HepG2 (cell line): ENCODE measurements around the gene PERP. TPM values are rescaled to one million over a fixed set of nuclear protein-coding genes. Genes with fewer than 3 reads are reported as not detected.
A peak's percentile ranks its signal among the peaks of the same experiment; 100 is the strongest.

Source experiments
- ATAC-seq: fragments of 200-7000 bp; cut with Tn5 transposase; 3 replicates; pipeline ENCODE4 v1.9.1; 2020; ENCODE audit warnings: mild to moderate bottlenecking, moderate library complexity
- BruUV-seq: library from RNA; stranded (reverse); fragments of 400-500 nt; replicated peaks from 2 replicates; lab custom pipeline; 2021; lab: Mats Ljungman, UMichigan
- CTCF ChIA-PET: fragments of 300-600 bp; formaldehyde crosslinking; extraction: SDS; loops from one replicate; lab custom pipeline; 2021; ENCODE audit warnings: low total read pairs, inconsistent platforms, low intra/inter-chr PET ratio; lab: Yijun Ruan, JAX
- POLR2A ChIA-PET: fragments of 350-600 bp; sonication (Branson Sonifier 250); formaldehyde crosslinking; loops from one replicate; lab custom pipeline; 2020; ENCODE audit warnings: antibody characterized with exemption, inconsistent platforms; lab: Yijun Ruan, JAX
- DNase-seq: peaks from one replicate; pipeline ENCODE4 v3.0.0-alpha.2; 2015; ENCODE audit warnings: low spot score
- FAIRE-seq: peaks from 3 replicates; lab custom pipeline; 2011; peaks lifted over from hg19 to GRCh38; lab: Jason Lieb, UNC
- H2AFZ ChIP-seq: one replicate; pipeline ENCODE4 v1.6.1; 2011; ENCODE audit warnings: low read length, inconsistent platforms
- H3K27ac ChIP-seq: fragments of 300-600 bp; 3 replicates; pipeline ENCODE4 v1.8.0; 2011; ENCODE audit warnings: mixed run types, mild to moderate bottlenecking, mixed read lengths, low read length, inconsistent platforms; ENCODE audit not compliant: insufficient read depth; ENCODE audit errors: extremely low read length
- H3K27me3 ChIP-seq, 2 experiments: fragments of 200-600 bp in 1 of 2; 2 replicates in 1 of 2; 3 replicates in 1 of 2; pipeline versions ENCODE4 v1.6.0 to v1.8.0; 2011; ENCODE audit warnings: low read length in 2 of 2, mild to moderate bottlenecking in 2 of 2, moderate library complexity in 2 of 2, inconsistent platforms in 1 of 2; ENCODE audit not compliant: insufficient read depth in 2 of 2, control insufficient read depth in 1 of 2
- H3K36me3 ChIP-seq, 2 experiments: fragments of 200-600 bp in 1 of 2; replicated peaks in 1 of 2; 2 replicates in 1 of 2; 3 replicates in 1 of 2; pipeline versions ENCODE4 v1.5.1 to v1.8.0; 2011; ENCODE audit warnings: low read length in 2 of 2, inconsistent platforms in 1 of 2; ENCODE audit not compliant: insufficient read depth in 2 of 2, control insufficient read depth in 1 of 2
- H3K4me1 ChIP-seq: 2 replicates; pipeline ENCODE4 v1.5.1; 2012; ENCODE audit warnings: low read length, inconsistent platforms; ENCODE audit not compliant: insufficient read depth
- H3K4me2 ChIP-seq: 2 replicates; pipeline ENCODE4 v1.6.0; 2011; ENCODE audit warnings: low read depth, low read length, inconsistent platforms
- H3K4me3 ChIP-seq, 3 experiments: fragments of 200-600 bp in 1 of 3; sonication (generic), shearing (Covaris generic) in 1 of 3; replicated peaks in 1 of 3; 2 replicates each; pipeline ENCODE4 v1.5.1; 2011 to 2016; ENCODE audit warnings: low read length in 3 of 3, inconsistent platforms in 2 of 3, low read depth in 2 of 3, mild to moderate bottlenecking in 2 of 3, control low read depth in 1 of 3, mixed read lengths in 1 of 3; ENCODE audit not compliant: insufficient read depth in 1 of 3
- H3K79me2 ChIP-seq: one replicate; pipeline ENCODE4 v1.6.1; 2011; ENCODE audit warnings: low read length, inconsistent platforms; ENCODE audit not compliant: insufficient read depth
- H3K9ac ChIP-seq: 2 replicates; pipeline ENCODE4 v1.6.0; 2011; ENCODE audit warnings: mild to moderate bottlenecking, low read depth, low read length, inconsistent platforms; ENCODE audit not compliant: insufficient read depth
- H3K9me3 ChIP-seq: 2 replicates; pipeline ENCODE4 v1.5.1; 2012; ENCODE audit warnings: mild to moderate bottlenecking, low read length
- H4K20me1 ChIP-seq: 2 replicates; pipeline ENCODE4 v1.6.0; 2011; ENCODE audit warnings: inconsistent platforms, mild to moderate bottlenecking, low read length, moderate library complexity; ENCODE audit not compliant: insufficient read depth
- ATF1 ChIP-seq: IDR thresholded peaks from 2 replicates; pipeline ENCODE4 v1.6.1; 2016; ENCODE audit warnings: mild to moderate bottlenecking, control low read depth
- ATF4 ChIP-seq, 2 experiments: fragments of 450-650 bp in 1 of 2; sonication (generic) in 1 of 2; formaldehyde crosslinking; IDR thresholded peaks; 2 replicates each; pipeline versions ENCODE4 v1.5.0 to v1.8.0; 2020 to 2022; ENCODE audit warnings: mild to moderate bottlenecking in 1 of 2, missing genetic modification reagents in 1 of 2
- CCDC6 ChIP-seq: sonication (generic); formaldehyde crosslinking; IDR thresholded peaks from 2 replicates; pipeline ENCODE4 v1.8.1; 2022; ENCODE audit warnings: mild to moderate bottlenecking, missing genetic modification reagents, moderate library complexity
- HHEX ChIP-seq: IDR thresholded peaks from 2 replicates; pipeline ENCODE4 v1.6.1; 2016; ENCODE audit warnings: control low read depth
- IRF2 ChIP-seq: IDR thresholded peaks from 2 replicates; pipeline ENCODE4 v1.6.1; 2018; ENCODE audit warnings: missing genetic modification reagents, missing compliant biosample characterization
- KLF12 ChIP-seq: sonication (generic); formaldehyde crosslinking; IDR thresholded peaks from 2 replicates; pipeline ENCODE4 v1.4.0; 2020; ENCODE audit warnings: missing genetic modification reagents, borderline replicate concordance
- MAFK ChIP-seq, 2 experiments: IDR thresholded peaks in 1 of 2; conservative IDR thresholded peaks in 1 of 2; 2 replicates each; pipeline ENCODE4 v1.6.1; 2011; ENCODE audit warnings: improper control_type of control experiment in 2 of 2, low read length in 2 of 2
- PHF21A ChIP-seq: sonication (generic); formaldehyde crosslinking; IDR thresholded peaks from 2 replicates; pipeline ENCODE4 v1.5.0; 2020; ENCODE audit warnings: mild to moderate bottlenecking, missing genetic modification reagents
- ZBTB34 ChIP-seq: sonication (generic); formaldehyde crosslinking; IDR thresholded peaks from 2 replicates; pipeline ENCODE4 v1.8.0; 2022; ENCODE audit warnings: mild to moderate bottlenecking, missing genetic modification reagents
- ZNF580 ChIP-seq: IDR thresholded peaks from 2 replicates; pipeline ENCODE4 v1.6.1; 2016; ENCODE audit warnings: low read depth, borderline replicate concordance
- ZSCAN20 ChIP-seq: sonication (generic); formaldehyde crosslinking; IDR thresholded peaks from 2 replicates; pipeline ENCODE4 v1.4.0; 2020; ENCODE audit warnings: missing genetic modification reagents, mild to moderate bottlenecking, borderline replicate concordance
- WGBS: methylation state at CpG from one replicate; pipeline ENCODE4 v1.1.6; 2017; ENCODE audit warnings: low lambda C conversion rate; 5-methylcytosine and 5-hydroxymethylcytosine counted together
- in situ Hi-C: cut with HindIII; loops from 2 replicates; pipeline ENCODE4 v1.10.0; 2017; ENCODE audit warnings: low pct_unique_long_range_greater_than_20kb; ENCODE audit not compliant: extremely low pct_ligation_motif_present
- intact Hi-C: fragments of 100-400 bp; cut with micrococcal nuclease; formaldehyde crosslinking; loops from one replicate; pipeline ENCODE4 v1.10.0; 2022; ENCODE audit not compliant: unreplicated experiment
- polyA plus RNA-seq, 8 experiments: library from polyadenylated mRNA; depleted of rRNA in 3 of 8; stranded (reverse) in 7 of 8; unstranded in 1 of 8; fragments of >200 nt; fragmentation: Illumina TruSeq in 4 of 8; extraction: Trizol in 4 of 8; gene quantifications; 2 replicates each; pipeline versions ENCODE4 v1.2.1 to v1.2.3, GENCODE V29; 2011 to 2016; ENCODE audit warnings: low read depth in 4 of 8, missing spikeins in 1 of 8, mixed read lengths in 1 of 8; ENCODE audit not compliant: insufficient read depth in 1 of 8
- total RNA-seq, 5 experiments: library from RNA; depleted of rRNA; stranded (reverse); fragments of >200 nt; fragmentation: Illumina TruSeq; extraction: Trizol; gene quantifications; 2 replicates each; pipeline ENCODE4 v1.2.3, GENCODE V29; 2016; ENCODE audit warnings: low read depth in 1 of 5
- TF ChIP-seq, protein P1 (sequence below): IDR thresholded peaks from 2 replicates; pipeline ENCODE4 v1.4.0; 2020; ENCODE audit warnings: mild to moderate bottlenecking, missing genetic modification reagents
- TF ChIP-seq, protein P2 (sequence below): sonication (generic); formaldehyde crosslinking; IDR thresholded peaks from 2 replicates; pipeline ENCODE4 v1.8.0; 2022; ENCODE audit warnings: missing genetic modification reagents, mild to moderate bottlenecking, inconsistent platforms, borderline replicate concordance

The PERP gene
- total and polyA plus RNA-seq, 2 of the 13 experiments (the other 11 are each of a cell fraction or from before 2014, with no cell fraction given): 26.0 to 53.0 TPM

DNA sequence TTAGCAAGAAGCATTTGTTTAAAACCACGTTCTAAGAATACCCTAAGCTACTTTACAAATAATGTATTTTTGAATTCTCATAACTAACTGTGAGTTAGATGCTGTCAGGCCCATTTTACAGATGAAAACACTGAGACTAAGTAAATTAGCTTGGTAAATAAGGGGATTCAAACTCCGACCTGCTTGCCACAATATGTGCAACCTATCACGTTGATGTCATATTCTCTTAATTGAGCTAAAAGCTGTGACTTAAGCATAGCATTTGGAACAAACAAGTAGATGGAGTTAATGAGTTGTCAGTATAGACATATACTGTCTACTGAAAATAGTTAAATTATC lies 9.4 kb upstream of the PERP start (continued):
- TF ChIP-seq ATF4 (CRISPR knock-in tag; IDR thresholded peaks at IDR 0.05) (no peak), HHEX (0 out of 2 replicates have a peak, but pooled peaks have one; percentile 14)

DNA sequence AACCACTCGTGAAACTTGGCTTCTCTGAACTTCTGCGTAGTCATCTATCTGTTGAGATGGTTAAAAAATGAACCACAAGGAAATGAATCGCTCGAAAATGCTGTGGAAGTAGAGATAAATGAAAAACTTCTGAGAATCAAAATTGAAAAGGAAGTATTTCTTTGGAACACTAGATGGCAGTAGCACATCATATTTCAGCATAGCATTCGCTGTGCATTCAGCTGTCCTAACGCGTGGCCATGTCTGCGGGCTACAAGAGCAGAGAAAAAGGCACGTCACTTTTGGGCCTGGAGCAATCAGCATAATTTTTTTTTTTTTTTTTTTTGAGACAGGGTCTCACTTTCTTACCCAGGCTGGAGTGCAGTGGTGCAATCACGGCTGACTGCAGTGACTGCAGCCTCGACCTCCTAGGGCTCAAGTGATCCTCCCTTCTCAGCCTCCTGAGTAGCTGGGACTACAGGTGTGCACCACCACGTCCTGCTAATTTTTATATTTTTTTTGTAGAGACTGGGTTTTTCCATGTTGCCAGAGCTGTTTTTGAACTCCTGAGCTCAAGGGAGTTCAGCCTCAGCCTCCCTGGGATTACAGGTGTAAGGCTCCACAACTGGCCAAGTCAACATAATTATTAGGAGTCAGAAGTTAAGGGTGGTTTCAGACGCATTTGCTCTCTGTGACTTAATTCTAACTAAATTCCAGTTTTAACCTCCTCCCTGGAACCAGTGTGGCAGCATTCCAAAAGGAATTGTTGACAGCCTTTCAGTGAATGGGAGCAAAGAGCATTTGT lies 8.8 kb upstream of the PERP start:
- FAIRE-seq (peak; percentile 81), ATAC-seq (peak; percentile 96), DNase-seq (peak; percentile 71)
- no peaks in the 10 kb centered on the region for H3K27me3 ChIP-seq
- no peaks in the 10 kb centered on the region for H3K36me3 ChIP-seq
- H2AFZ ChIP-seq: no peak overlapping the region
- H3K27ac ChIP-seq: peak overlapping the region; percentile 13
- H4K20me1 ChIP-seq: no peaks in the 10 kb centered on the region
- no TSS peak for BruUV-seq
- H3K9me3 ChIP-seq: no peaks in the 10 kb centered on the region
- no peak overlapping the region for H3K9ac ChIP-seq
- ChIA-PET CTCF (interaction anchor here (0.8 to 3.4 kb wide), 8 partner anchors 12 to 650 kb away, joined by 3 to 53 read pairs (median 6); partner anchors contain the start of gene HEBP2), POLR2A (no interaction called here)
- peak overlapping the region; percentile 56 for H3K4me2 ChIP-seq
- intact Hi-C loops: loop anchor here (1.0 to 5.0 kb wide), 6 partner anchors 95 to 651 kb away; no protein-coding TSS in a partner anchor
- in situ Hi-C loops: loop anchor here (5.0 to 10.0 kb wide), 5 partner anchors 171 to 649 kb away; partner anchors contain the start of gene HEBP2
- H3K4me3 ChIP-seq: 0 out of 6 replicates have a peak overlapping the region, but pooled peaks of 1 of the 3 experiments have one; percentile 2
- no peaks in the 10 kb centered on the region for H3K79me2 ChIP-seq
- 6% methylated on average over 13 of the region's 13 CpGs for WGBS
- peaks cover 18% of the 10 kb centered on the region for H3K4me1 ChIP-seq
- TF ChIP-seq CCDC6 (CRISPR knock-in tag): no peak
- no peak for TF ChIP-seq ZSCAN20
- TF ChIP-seq ATF1 (CRISPR knock-in tag): no peak
- TF ChIP-seq ZNF580 (CRISPR knock-in tag): peak; percentile 69; the same call in 1 of the 2 replicates
- TF ChIP-seq, protein P1, sequence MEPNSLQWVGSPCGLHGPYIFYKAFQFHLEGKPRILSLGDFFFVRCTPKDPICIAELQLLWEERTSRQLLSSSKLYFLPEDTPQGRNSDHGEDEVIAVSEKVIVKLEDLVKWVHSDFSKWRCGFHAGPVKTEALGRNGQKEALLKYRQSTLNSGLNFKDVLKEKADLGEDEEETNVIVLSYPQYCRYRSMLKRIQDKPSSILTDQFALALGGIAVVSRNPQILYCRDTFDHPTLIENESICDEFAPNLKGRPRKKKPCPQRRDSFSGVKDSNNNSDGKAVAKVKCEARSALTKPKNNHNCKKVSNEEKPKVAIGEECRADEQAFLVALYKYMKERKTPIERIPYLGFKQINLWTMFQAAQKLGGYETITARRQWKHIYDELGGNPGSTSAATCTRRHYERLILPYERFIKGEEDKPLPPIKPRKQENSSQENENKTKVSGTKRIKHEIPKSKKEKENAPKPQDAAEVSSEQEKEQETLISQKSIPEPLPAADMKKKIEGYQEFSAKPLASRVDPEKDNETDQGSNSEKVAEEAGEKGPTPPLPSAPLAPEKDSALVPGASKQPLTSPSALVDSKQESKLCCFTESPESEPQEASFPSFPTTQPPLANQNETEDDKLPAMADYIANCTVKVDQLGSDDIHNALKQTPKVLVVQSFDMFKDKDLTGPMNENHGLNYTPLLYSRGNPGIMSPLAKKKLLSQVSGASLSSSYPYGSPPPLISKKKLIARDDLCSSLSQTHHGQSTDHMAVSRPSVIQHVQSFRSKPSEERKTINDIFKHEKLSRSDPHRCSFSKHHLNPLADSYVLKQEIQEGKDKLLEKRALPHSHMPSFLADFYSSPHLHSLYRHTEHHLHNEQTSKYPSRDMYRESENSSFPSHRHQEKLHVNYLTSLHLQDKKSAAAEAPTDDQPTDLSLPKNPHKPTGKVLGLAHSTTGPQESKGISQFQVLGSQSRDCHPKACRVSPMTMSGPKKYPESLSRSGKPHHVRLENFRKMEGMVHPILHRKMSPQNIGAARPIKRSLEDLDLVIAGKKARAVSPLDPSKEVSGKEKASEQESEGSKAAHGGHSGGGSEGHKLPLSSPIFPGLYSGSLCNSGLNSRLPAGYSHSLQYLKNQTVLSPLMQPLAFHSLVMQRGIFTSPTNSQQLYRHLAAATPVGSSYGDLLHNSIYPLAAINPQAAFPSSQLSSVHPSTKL: peak; percentile 43; the same call in 1 of the 2 replicates
- TF ChIP-seq ZBTB34 (CRISPR knock-in tag): no peak
- TF ChIP-seq, protein P2, sequence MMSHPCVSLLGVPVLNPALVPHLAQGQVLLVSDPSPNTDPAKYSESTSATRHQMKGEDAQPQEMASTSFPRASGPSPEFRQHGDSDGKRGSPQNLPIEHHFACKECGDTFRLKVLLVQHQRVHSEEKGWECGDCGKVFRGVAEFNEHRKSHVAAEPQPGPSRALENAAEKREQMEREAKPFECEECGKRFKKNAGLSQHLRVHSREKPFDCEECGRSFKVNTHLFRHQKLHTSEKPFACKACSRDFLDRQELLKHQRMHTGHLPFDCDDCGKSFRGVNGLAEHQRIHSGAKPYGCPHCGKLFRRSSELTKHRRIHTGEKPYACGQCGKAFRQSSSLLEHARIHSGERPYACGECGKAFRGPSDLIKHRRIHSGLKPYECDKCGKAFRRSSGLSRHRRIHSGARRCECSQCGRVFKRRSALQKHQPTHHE (CRISPR knock-in tag): no peak
- TF ChIP-seq PHF21A (CRISPR knock-in tag): 0 out of 2 replicates have a peak, but pooled peaks have one; percentile 27
- TF ChIP-seq MAFK (conservative IDR thresholded peaks at IDR 0.05 in 1 of 2, IDR thresholded peaks at IDR 0.05 in 1 of 2; ENCODE audit: low read length in 2 of 2): peak in 1 of 2 experiments; percentile 18; a peak in 1 of 4 replicates
- TF ChIP-seq KLF12 (CRISPR knock-in tag): no peak
- peak; percentile 80 for TF ChIP-seq IRF2 (CRISPR knock-in tag)
